Stimulated activated naive B cell treated with anti-CD40 and anti-IgM and Interleukin-4, amounts not matched to agents 10 μg/mL and 1 μg/mL and 100 μg/mL, for 72 hours (primary cell): ENCODE data around the gene BEX3.
"Not testable (repeated sequence)": the region's sequence is repeated elsewhere in the genome, so short reads cannot be mapped to it uniquely, and the experiment has no call there.

Experiments used
- ATAC-seq, 2 donors: fragments of 150-1000 bp; cut with Tn5 transposase; replicated peaks; 2 replicates each; pipeline ENCODE4 v1.10.0; 2021; ENCODE audit warnings: moderate library complexity in 1 of 2
- DNase-seq: peaks from one replicate; pipeline ENCODE4 v3.0.0; 2021
- H3K27ac Mint-ChIP-seq: one replicate; pipeline ENCODE4 v1.8.0; 2022; ENCODE audit warnings: mild to moderate bottlenecking, mixed read lengths
- H3K27me3 Mint-ChIP-seq, 2 donors: one replicate each; pipeline ENCODE4 v1.8.0; 2022; ENCODE audit warnings: mixed read lengths in 2 of 2
- H3K36me3 Mint-ChIP-seq, 2 donors: one replicate each; pipeline ENCODE4 v1.8.0; 2022; ENCODE audit warnings: mixed read lengths in 2 of 2, mild to moderate bottlenecking in 1 of 2
- H3K4me1 Mint-ChIP-seq, 2 donors: one replicate each; pipeline ENCODE4 v1.8.0; 2022; ENCODE audit warnings: mixed read lengths in 2 of 2, mild to moderate bottlenecking in 1 of 2
- H3K4me3 Mint-ChIP-seq, 2 donors: one replicate each; pipeline ENCODE4 v1.8.0; 2022; ENCODE audit warnings: mild to moderate bottlenecking in 2 of 2, mixed read lengths in 2 of 2, moderate library complexity in 1 of 2
- H3K9me3 Mint-ChIP-seq, 2 donors: one replicate each; pipeline ENCODE4 v1.8.0; 2022; ENCODE audit warnings: mixed read lengths in 2 of 2, mild to moderate bottlenecking in 1 of 2

The BEX3 gene

GRCh38 chrX:103376118-103376978 lies at the start of gene BEX3:
Gene BEX3 (plus strand): TSS chrX:103376538. CDS start chrX:103377522, 984 bp downstream.
- no peak within 1 kb of the TSS for H3K27ac Mint-ChIP-seq
- peak within 1 kb of the TSS; percentile 72 to 81 for H3K4me3 Mint-ChIP-seq
- ATAC-seq (peak; percentile 51 to 59), DNase-seq (no peak)
- H3K4me1 Mint-ChIP-seq = peaks cover 0 to 6% of the 10 kb centered on the region in 2 donors
- H3K27me3 Mint-ChIP-seq = peaks cover 14 to 19% of the 10 kb centered on the region in 2 donors
- H3K36me3 Mint-ChIP-seq = no peaks in the 10 kb centered on the region
- H3K9me3 Mint-ChIP-seq = no peaks in the 10 kb centered on the region

- H3K9me3 Mint-ChIP-seq = no peaks in the 10 kb centered on the region
- peaks cover 0 to 13% of the 10 kb centered on the region in 2 donors for H3K4me1 Mint-ChIP-seq
- H3K27ac Mint-ChIP-seq = no peak within 1 kb of the TSS
- peak within 1 kb of the TSS in 1 of 2 donors; percentile 65 for H3K4me3 Mint-ChIP-seq
- H3K36me3 Mint-ChIP-seq = no peaks in the 10 kb centered on the region
- peaks cover 42% of the 10 kb centered on the region in 2 donors for H3K27me3 Mint-ChIP-seq
- ATAC-seq (no peak), DNase-seq (no peak)
These were observed 46.3 kb upstream of the BEX3 start, which contains the start of gene TCEAL7 for GRCh38 chrX:103329991-103330390. Gene TCEAL7 (plus strand): TSS chrX:103330239. CDS start chrX:103331404, 1,165 bp downstream.

GRCh38 chrX:103330681-103331288 lies 45.6 kb upstream of the BEX3 start:
- Mint-ChIP-seq H3K27ac (no peak overlapping the region), H3K36me3 (no peaks in the 10 kb centered on the region), H3K4me3 (peak overlapping the region in 1 of 2 donors; percentile 65), H3K27me3 (peaks cover 40 to 47% of the 10 kb centered on the region in 2 donors), H3K4me1 (peaks cover 0 to 13% of the 10 kb centered on the region in 2 donors), H3K9me3 (no peaks in the 10 kb centered on the region)
- DNase-seq (no peak), ATAC-seq (no peak)

- no peaks in the 10 kb centered on the region for H3K4me1 Mint-ChIP-seq
- no peak overlapping the region for H3K4me3 Mint-ChIP-seq
- H3K27ac Mint-ChIP-seq = no peak overlapping the region
- ATAC-seq (no peak), DNase-seq (no peak)
- H3K36me3 Mint-ChIP-seq = no peaks in the 10 kb centered on the region
- H3K9me3 Mint-ChIP-seq = no peaks in the 10 kb centered on the region
- H3K27me3 Mint-ChIP-seq = peaks cover 0 to 23% of the 10 kb centered on the region in 2 donors
These were observed 37.7 kb upstream of the BEX3 start for GRCh38 chrX:103338663-103339062.

GRCh38 chrX:103343105-103343504 lies 33.2 kb upstream of the BEX3 start:
- Mint-ChIP-seq H3K27ac (no peak overlapping the region), H3K9me3 (no peaks in the 10 kb centered on the region), H3K27me3 (peaks cover 6 to 16% of the 10 kb centered on the region in 2 donors), H3K4me1 (no peaks in the 10 kb centered on the region), H3K36me3 (no peaks in the 10 kb centered on the region), H3K4me3 (no peak overlapping the region)
- ATAC-seq (peak in 1 of 2 donors; percentile 38), DNase-seq (no peak)

- Mint-ChIP-seq H3K36me3 (no peaks in the 10 kb centered on the region), H3K9me3 (no peaks in the 10 kb centered on the region), H3K27ac (no peak overlapping the region), H3K4me3 (no peak overlapping the region), H3K4me1 (no peaks in the 10 kb centered on the region), H3K27me3 (peaks cover 10 to 23% of the 10 kb centered on the region in 2 donors)
- DNase-seq = no peak
- no peak for ATAC-seq
These were observed 31.7 kb upstream of the BEX3 start for GRCh38 chrX:103344606-103345005.

- no peaks in the 10 kb centered on the region for H3K9me3 Mint-ChIP-seq
- no peaks in the 10 kb centered on the region for H3K4me1 Mint-ChIP-seq
- peaks cover 10 to 12% of the 10 kb centered on the region in 2 donors for H3K27me3 Mint-ChIP-seq
- H3K36me3 Mint-ChIP-seq = no peaks in the 10 kb centered on the region
- ATAC-seq = no peak
- no peak for DNase-seq
- no peak overlapping the region for H3K4me3 Mint-ChIP-seq
- no peak overlapping the region for H3K27ac Mint-ChIP-seq
These were observed 28.5 kb upstream of the BEX3 start for GRCh38 chrX:103347682-103348397.

GRCh38 chrX:103356130-103356798 lies 20.1 kb upstream of the BEX3 start, which contains the start of gene TCEAL9:
Gene TCEAL9 (plus strand): TSS chrX:103356506. CDS start chrX:103357685, 1,179 bp downstream.
- Mint-ChIP-seq H3K4me1 (peaks cover 4 to 15% of the 10 kb centered on the region in 2 donors), H3K27me3 (peaks cover 0 to 26% of the 10 kb centered on the region in 2 donors), H3K4me3 (peak within 1 kb of the TSS; percentile 83 to 84), H3K9me3 (no peaks in the 10 kb centered on the region), H3K36me3 (no peaks in the 10 kb centered on the region), H3K27ac (no peak within 1 kb of the TSS)
- ATAC-seq (no peak), DNase-seq (no peak)

- no peaks in the 10 kb centered on the region for H3K9me3 Mint-ChIP-seq
- ATAC-seq (peak in 1 of 2 donors; percentile 29), DNase-seq (no peak)
- peaks cover 0 to 26% of the 10 kb centered on the region in 2 donors for H3K27me3 Mint-ChIP-seq
- H3K4me1 Mint-ChIP-seq = peaks cover 4 to 15% of the 10 kb centered on the region in 2 donors
- no peaks in the 10 kb centered on the region for H3K36me3 Mint-ChIP-seq
- peak overlapping the region; percentile 83 to 84 for H3K4me3 Mint-ChIP-seq
- no peak overlapping the region for H3K27ac Mint-ChIP-seq
These were observed 19.5 kb upstream of the BEX3 start for GRCh38 chrX:103356858-103357257.

GRCh38 chrX:103357871-103358270 lies 18.5 kb upstream of the BEX3 start:
- H3K4me1 Mint-ChIP-seq = peaks cover 4 to 15% of the 10 kb centered on the region in 2 donors
- no peaks in the 10 kb centered on the region for H3K9me3 Mint-ChIP-seq
- no peaks in the 10 kb centered on the region for H3K36me3 Mint-ChIP-seq
- no peak for DNase-seq
- no peak overlapping the region for H3K4me3 Mint-ChIP-seq
- H3K27me3 Mint-ChIP-seq = peaks cover 0 to 26% of the 10 kb centered on the region in 2 donors
- no peak overlapping the region for H3K27ac Mint-ChIP-seq
- ATAC-seq = no peak

- not testable (repeated sequence) for H3K36me3 Mint-ChIP-seq, H3K9me3 Mint-ChIP-seq, H3K4me3 Mint-ChIP-seq
These were observed 16.7 kb upstream of the BEX3 start for GRCh38 chrX:103359605-103360004.

GRCh38 chrX:103360092-103360491 lies 16.2 kb upstream of the BEX3 start:
- peaks cover 0 to 19% of the 10 kb centered on the region in 2 donors for H3K27me3 Mint-ChIP-seq
- ATAC-seq (no peak), DNase-seq (no peak)
- no peaks in the 10 kb centered on the region for H3K36me3 Mint-ChIP-seq
- no peak overlapping the region for H3K4me3 Mint-ChIP-seq
- peaks cover 4 to 15% of the 10 kb centered on the region in 2 donors for H3K4me1 Mint-ChIP-seq
- H3K27ac Mint-ChIP-seq = no peak overlapping the region
- no peaks in the 10 kb centered on the region for H3K9me3 Mint-ChIP-seq

More at GRCh38 chrX:103359605-103360004, 16.7 kb upstream of the BEX3 start:
- DNase-seq, H3K27ac Mint-ChIP-seq, ATAC-seq: not testable (repeated sequence)
- H3K27me3 Mint-ChIP-seq = peaks cover 0 to 19% of the 10 kb centered on the region in 2 donors
- peaks cover 4 to 15% of the 10 kb centered on the region in 2 donors for H3K4me1 Mint-ChIP-seq

GRCh38 chrX:103360916-103361315 lies 15.4 kb upstream of the BEX3 start:
- ATAC-seq (no peak), DNase-seq (no peak)
- Mint-ChIP-seq H3K36me3 (no peaks in the 10 kb centered on the region), H3K4me3 (no peak overlapping the region), H3K4me1 (peaks cover 4 to 11% of the 10 kb centered on the region in 2 donors), H3K27me3 (peaks cover 0 to 15% of the 10 kb centered on the region in 2 donors), H3K9me3 (no peaks in the 10 kb centered on the region), H3K27ac (no peak overlapping the region)
